Mammary epithelial cell (primary cell): ENCODE measurements around the gene NUP214.

ENCODE experiments used
- EZH2 ChIP-seq: IDR thresholded peaks from 2 replicates; pipeline ENCODE4 v1.6.1; 2012; ENCODE audit warnings: low read length, inconsistent platforms, borderline replicate concordance
- TF ChIP-seq, protein P1 (sequence below), 2 donors: IDR thresholded peaks in 1 of 2; conservative IDR thresholded peaks in 1 of 2; 2 replicates each; pipeline ENCODE4 v1.5.1; 2011 to 2012; ENCODE audit warnings: inconsistent platforms in 2 of 2, low read length in 2 of 2, mild to moderate bottlenecking in 2 of 2, control low read depth in 1 of 2, low read depth in 1 of 2; ENCODE audit not compliant: insufficient read depth in 1 of 2; ENCODE audit errors: extremely low read depth in 1 of 2

DNA sequence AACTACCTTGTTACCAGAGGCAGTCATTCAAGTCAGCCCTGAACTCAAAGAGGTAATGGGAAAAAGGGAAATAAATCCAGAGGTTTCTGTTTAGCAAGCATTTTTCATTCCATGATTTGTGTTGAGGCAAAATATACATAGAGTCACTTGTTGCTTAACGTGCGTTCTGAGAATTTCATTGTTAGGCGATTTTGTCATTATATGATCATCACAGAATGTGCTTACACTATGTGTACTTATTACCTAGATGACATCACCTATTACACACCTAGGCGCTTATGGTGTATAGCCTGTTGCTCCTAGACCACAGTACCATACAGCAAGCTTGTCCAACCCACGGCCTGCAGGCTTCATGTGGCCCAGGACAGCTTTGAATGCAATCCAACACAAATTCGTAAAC, 36.2 kb downstream of the NUP214 start:
- TF ChIP-seq, protein P1, sequence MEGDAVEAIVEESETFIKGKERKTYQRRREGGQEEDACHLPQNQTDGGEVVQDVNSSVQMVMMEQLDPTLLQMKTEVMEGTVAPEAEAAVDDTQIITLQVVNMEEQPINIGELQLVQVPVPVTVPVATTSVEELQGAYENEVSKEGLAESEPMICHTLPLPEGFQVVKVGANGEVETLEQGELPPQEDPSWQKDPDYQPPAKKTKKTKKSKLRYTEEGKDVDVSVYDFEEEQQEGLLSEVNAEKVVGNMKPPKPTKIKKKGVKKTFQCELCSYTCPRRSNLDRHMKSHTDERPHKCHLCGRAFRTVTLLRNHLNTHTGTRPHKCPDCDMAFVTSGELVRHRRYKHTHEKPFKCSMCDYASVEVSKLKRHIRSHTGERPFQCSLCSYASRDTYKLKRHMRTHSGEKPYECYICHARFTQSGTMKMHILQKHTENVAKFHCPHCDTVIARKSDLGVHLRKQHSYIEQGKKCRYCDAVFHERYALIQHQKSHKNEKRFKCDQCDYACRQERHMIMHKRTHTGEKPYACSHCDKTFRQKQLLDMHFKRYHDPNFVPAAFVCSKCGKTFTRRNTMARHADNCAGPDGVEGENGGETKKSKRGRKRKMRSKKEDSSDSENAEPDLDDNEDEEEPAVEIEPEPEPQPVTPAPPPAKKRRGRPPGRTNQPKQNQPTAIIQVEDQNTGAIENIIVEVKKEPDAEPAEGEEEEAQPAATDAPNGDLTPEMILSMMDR (conservative IDR thresholded peaks at IDR 0.05 in 1 of 2, IDR thresholded peaks at IDR 0.05 in 1 of 2; ENCODE audit: extremely low read depth in 1 of 2, insufficient read depth in 1 of 2, low read depth in 1 of 2, low read length in 2 of 2) = no peak
- no peak for TF ChIP-seq EZH2
